AG08396 (cell line): Measurements from ENCODE around the gene BAG1.
A peak's percentile ranks its signal among the peaks of the same experiment; 100 is the strongest.

Experiments used
- DNase-seq: peaks from one replicate; pipeline ENCODE4 v3.0.0; 2012; ENCODE audit warnings: low spot score, mixed read lengths

The BAG1 gene

GRCh38 chr9:33264473-33265177 lies at the start of gene BAG1, which contains the start of gene CHMP5:
Gene BAG1, minus strand, starts transcription at chr9:33264708.
Gene CHMP5, plus strand, starts transcription at chr9:33265049. Its CDS starts 30 bp downstream, at chr9:33265079.
- peak; percentile 98 for DNase-seq

GRCh38 chr9:33311953-33312352 lies 47.4 kb upstream of the BAG1 start:
- DNase-seq: no peak

- DNase-seq: no peak
Measured at GRCh38 chr9:33310748-33311147, 46.2 kb upstream of the BAG1 start.

- no peak for DNase-seq
Measured at GRCh38 chr9:33309903-33310302, 45.4 kb upstream of the BAG1 start.

GRCh38 chr9:33307067-33307466 lies 42.6 kb upstream of the BAG1 start:
- no peak for DNase-seq

- DNase-seq: no peak
Measured at GRCh38 chr9:33306037-33306436, 41.5 kb upstream of the BAG1 start.

- DNase-seq: no peak
Measured at GRCh38 chr9:33304362-33304761, 39.9 kb upstream of the BAG1 start.

- DNase-seq: no peak
Measured at GRCh38 chr9:33300546-33300945, 36.0 kb upstream of the BAG1 start.

- DNase-seq: no peak
Measured at GRCh38 chr9:33297432-33297831, 32.9 kb upstream of the BAG1 start.

GRCh38 chr9:33295571-33295970 lies 31.1 kb upstream of the BAG1 start:
- DNase-seq: no peak

GRCh38 chr9:33294670-33295432 lies 30.3 kb upstream of the BAG1 start:
- no peak for DNase-seq

GRCh38 chr9:33293782-33294181 lies 29.3 kb upstream of the BAG1 start:
- no peak for DNase-seq

- DNase-seq: no peak
Measured at GRCh38 chr9:33291901-33292300, 27.4 kb upstream of the BAG1 start.

GRCh38 chr9:33291031-33291397 lies 26.5 kb upstream of the BAG1 start:
- no peak for DNase-seq

GRCh38 chr9:33290247-33291030 lies 25.9 kb upstream of the BAG1 start, which contains the start of gene NFX1:
Gene NFX1, plus strand, starts transcription at chr9:33290516. Its CDS starts 57 bp downstream, at chr9:33290573.
- peak; percentile 95 for DNase-seq

GRCh38 chr9:33289936-33290246 lies 25.4 kb upstream of the BAG1 start:
- DNase-seq: no peak

- DNase-seq: no peak
Measured at GRCh38 chr9:33289496-33289895, 25.0 kb upstream of the BAG1 start.

- no peak for DNase-seq
Measured at GRCh38 chr9:33288828-33289483, 24.4 kb upstream of the BAG1 start.

GRCh38 chr9:33288235-33288634 lies 23.7 kb upstream of the BAG1 start:
- no peak for DNase-seq

- DNase-seq: peak; percentile 66
Measured at GRCh38 chr9:33287087-33287490, 22.6 kb upstream of the BAG1 start.

- DNase-seq: no peak
Measured at GRCh38 chr9:33285502-33285901, 21.0 kb upstream of the BAG1 start.

GRCh38 chr9:33277484-33277883 lies 13.0 kb upstream of the BAG1 start:
- no peak for DNase-seq
